OCI-LY3 (cell line): ENCODE data around the gene NCKAP1.

Source experiments
- H2AFZ ChIP-seq: fragments of 200-600, 300-600 bp; shearing (Covaris generic); 2 replicates; pipeline ENCODE4 v1.6.0; 2014; ENCODE audit warnings: antibody characterized with exemption, low read depth, low read length
- H3K27ac ChIP-seq: fragments of 200-600, 300-600 bp; sonication (generic); 2 replicates; pipeline ENCODE4 v1.5.1; 2014; ENCODE audit warnings: mild to moderate bottlenecking, low read length, moderate library complexity, mixed read lengths
- H3K27me3 ChIP-seq: fragments of 200-600, 300-600 bp; sonication (generic); 2 replicates; pipeline ENCODE4 v1.6.1; 2014; ENCODE audit warnings: low read depth, low read length, mixed read lengths
- H3K36me3 ChIP-seq: fragments of 200-600, 300-600 bp; sonication (generic); replicated peaks from 2 replicates; pipeline ENCODE3; 2014; ENCODE audit warnings: low read depth, low read length, mixed read lengths
- H3K4me1 ChIP-seq: fragments of 300-600, 200-600 bp; sonication (generic); 2 replicates; pipeline ENCODE4 v1.6.1; 2014; ENCODE audit warnings: low read length, mixed read lengths
- H3K4me2 ChIP-seq: fragments of 200-600, 300-600 bp; sonication (generic); 2 replicates; pipeline ENCODE4 v1.6.1; 2014; ENCODE audit warnings: low read length, mixed read lengths
- H3K4me3 ChIP-seq: fragments of 300-600, 200-600 bp; sonication (generic); 2 replicates; pipeline ENCODE4 v1.5.1; 2014; ENCODE audit warnings: antibody characterized with exemption, mild to moderate bottlenecking, low read length, moderate library complexity
- H3K79me2 ChIP-seq: fragments of 300-600, 200-600 bp; shearing (Covaris generic); 2 replicates; pipeline ENCODE4 v1.6.1; 2014; ENCODE audit warnings: mild to moderate bottlenecking, low read length, mixed read lengths
- H3K9ac ChIP-seq: fragments of 300-600, 200-600 bp; shearing (Covaris generic); 2 replicates; pipeline ENCODE4 v1.6.0; 2014; ENCODE audit warnings: mild to moderate bottlenecking, low read length, moderate library complexity
- H3K9me3 ChIP-seq: fragments of 200-600, 300-600 bp; shearing (Covaris generic); 2 replicates; pipeline ENCODE4 v1.6.1; 2014; ENCODE audit warnings: low read length, mixed read lengths; ENCODE audit not compliant: insufficient read depth
- H4K20me1 ChIP-seq: fragments of 200-600, 300-600 bp; sonication (generic); 2 replicates; pipeline ENCODE4 v1.6.1; 2016; ENCODE audit warnings: low read length, mixed read lengths; ENCODE audit not compliant: insufficient read depth
- EZH2phosphoT487 ChIP-seq: fragments of 200-600 bp; shearing (Covaris generic); IDR thresholded peaks from 2 replicates; pipeline ENCODE4 v1.6.1; 2018; ENCODE audit warnings: antibody characterized with exemption, mixed run types, low read depth
- TF ChIP-seq, protein P1 (sequence below): fragments of 200-600, 300-600 bp; sonication (generic); IDR thresholded peaks from 2 replicates; pipeline ENCODE4 v1.5.1; 2014; ENCODE audit warnings: antibody characterized with exemption, low read length, low read depth

The NCKAP1 gene

DNA sequence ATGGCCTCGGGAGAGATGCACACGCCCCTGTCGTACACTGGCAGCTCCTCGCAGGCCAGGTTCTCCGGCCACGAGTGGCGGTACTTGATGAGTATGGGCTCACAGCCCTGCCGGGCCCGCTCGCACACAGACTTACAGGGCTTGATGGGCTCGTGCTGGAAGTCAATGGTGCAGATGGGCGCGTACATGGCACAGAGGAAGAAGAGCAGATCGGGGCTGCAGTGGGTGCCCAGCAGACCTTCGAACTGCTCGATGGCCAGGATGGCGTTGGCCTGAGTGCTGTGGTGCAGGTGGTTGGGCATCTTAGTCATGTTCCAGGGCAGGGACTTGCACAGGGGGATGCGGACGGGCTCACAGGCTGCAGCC, 172.2 kb downstream of the NCKAP1 start:
- TF ChIP-seq EZH2phosphoT487: no peak
- TF ChIP-seq, protein P1, sequence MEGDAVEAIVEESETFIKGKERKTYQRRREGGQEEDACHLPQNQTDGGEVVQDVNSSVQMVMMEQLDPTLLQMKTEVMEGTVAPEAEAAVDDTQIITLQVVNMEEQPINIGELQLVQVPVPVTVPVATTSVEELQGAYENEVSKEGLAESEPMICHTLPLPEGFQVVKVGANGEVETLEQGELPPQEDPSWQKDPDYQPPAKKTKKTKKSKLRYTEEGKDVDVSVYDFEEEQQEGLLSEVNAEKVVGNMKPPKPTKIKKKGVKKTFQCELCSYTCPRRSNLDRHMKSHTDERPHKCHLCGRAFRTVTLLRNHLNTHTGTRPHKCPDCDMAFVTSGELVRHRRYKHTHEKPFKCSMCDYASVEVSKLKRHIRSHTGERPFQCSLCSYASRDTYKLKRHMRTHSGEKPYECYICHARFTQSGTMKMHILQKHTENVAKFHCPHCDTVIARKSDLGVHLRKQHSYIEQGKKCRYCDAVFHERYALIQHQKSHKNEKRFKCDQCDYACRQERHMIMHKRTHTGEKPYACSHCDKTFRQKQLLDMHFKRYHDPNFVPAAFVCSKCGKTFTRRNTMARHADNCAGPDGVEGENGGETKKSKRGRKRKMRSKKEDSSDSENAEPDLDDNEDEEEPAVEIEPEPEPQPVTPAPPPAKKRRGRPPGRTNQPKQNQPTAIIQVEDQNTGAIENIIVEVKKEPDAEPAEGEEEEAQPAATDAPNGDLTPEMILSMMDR: no peak

DNA sequence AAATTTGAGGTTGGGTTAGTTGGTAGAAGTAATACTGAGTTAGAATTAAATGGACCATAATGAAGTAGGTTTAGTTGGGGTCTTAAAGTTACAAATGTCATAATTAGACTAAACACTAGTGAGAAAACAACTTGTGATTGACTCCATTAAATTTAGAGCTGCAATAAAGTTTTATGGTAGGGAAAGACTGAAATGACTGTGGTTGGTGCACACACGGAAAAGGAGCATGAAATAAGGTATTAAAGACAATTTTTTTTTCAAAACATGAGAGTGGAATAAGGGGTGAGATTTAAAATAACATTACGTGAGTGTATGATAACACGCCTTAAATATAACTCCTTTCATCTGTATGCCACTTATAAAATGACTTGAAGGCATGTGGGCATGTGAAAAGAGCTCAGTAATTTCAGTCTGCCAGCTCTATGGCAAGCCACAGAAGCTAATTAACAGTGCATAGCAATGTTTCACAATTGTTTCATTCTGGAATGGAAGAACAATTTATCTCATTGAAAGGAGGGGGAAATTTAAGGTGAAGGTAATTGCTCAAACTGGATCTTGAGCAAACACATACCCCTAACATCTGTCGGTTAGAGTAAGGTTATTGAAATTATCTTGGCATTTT, 173.2 kb downstream of the NCKAP1 start:
- Histone ChIP-seq H2AFZ (no peak overlapping the region), H3K27me3 (peaks cover 5% of the 10 kb centered on the region; the same call in 1 of the 2 replicates), H3K9ac (no peak overlapping the region), H3K36me3 (no peaks in the 10 kb centered on the region), H3K4me1 (no peaks in the 10 kb centered on the region), H3K79me2 (no peaks in the 10 kb centered on the region), H4K20me1 (no peaks in the 10 kb centered on the region), H3K9me3 (no peaks in the 10 kb centered on the region), H3K4me3 (no peak overlapping the region), H3K4me2 (no peak overlapping the region), H3K27ac (no peak overlapping the region)
- TF ChIP-seq EZH2phosphoT487: no peak
- TF ChIP-seq, protein P1: no peak

More for the DNA sequence above, 172.2 kb downstream of the NCKAP1 start:
- Histone ChIP-seq H2AFZ (no peak overlapping the region), H3K27me3 (peaks cover 5% of the 10 kb centered on the region; the same call in 1 of the 2 replicates), H4K20me1 (no peaks in the 10 kb centered on the region), H3K9ac (no peak overlapping the region), H3K79me2 (no peaks in the 10 kb centered on the region), H3K9me3 (no peaks in the 10 kb centered on the region), H3K36me3 (no peaks in the 10 kb centered on the region), H3K4me1 (no peaks in the 10 kb centered on the region), H3K27ac (no peak overlapping the region), H3K4me2 (no peak overlapping the region), H3K4me3 (no peak overlapping the region)

GRCh38 chr2:182863642-182864041, 174.6 kb downstream of the NCKAP1 start:
- H4K20me1 ChIP-seq: no peaks in the 10 kb centered on the region
- H3K4me1 ChIP-seq: no peaks in the 10 kb centered on the region
- H3K9ac ChIP-seq: no peak overlapping the region
- peaks cover 5% of the 10 kb centered on the region; the same call in 1 of the 2 replicates for H3K27me3 ChIP-seq
- TF ChIP-seq, protein P1: no peak
- no peak for TF ChIP-seq EZH2phosphoT487
- no peaks in the 10 kb centered on the region for H3K36me3 ChIP-seq
- no peaks in the 10 kb centered on the region for H3K9me3 ChIP-seq
- no peak overlapping the region for H2AFZ ChIP-seq
- no peak overlapping the region for H3K27ac ChIP-seq
- no peak overlapping the region for H3K4me3 ChIP-seq
- H3K79me2 ChIP-seq: no peaks in the 10 kb centered on the region
- H3K4me2 ChIP-seq: no peak overlapping the region

- H3K4me3 ChIP-seq: no peak overlapping the region
- TF ChIP-seq, protein P1: no peak
- TF ChIP-seq EZH2phosphoT487: no peak
- H3K79me2 ChIP-seq: no peaks in the 10 kb centered on the region
- no peak overlapping the region; the same call in 1 of the 2 replicates for H2AFZ ChIP-seq
- H3K36me3 ChIP-seq: no peaks in the 10 kb centered on the region
- H3K4me2 ChIP-seq: no peak overlapping the region
- H3K9me3 ChIP-seq: no peaks in the 10 kb centered on the region
- H3K9ac ChIP-seq: no peak overlapping the region
- no peak overlapping the region for H3K27ac ChIP-seq
- peaks cover 5% of the 10 kb centered on the region; the same call in 1 of the 2 replicates for H3K27me3 ChIP-seq
- no peaks in the 10 kb centered on the region for H3K4me1 ChIP-seq
- no peaks in the 10 kb centered on the region for H4K20me1 ChIP-seq
These were observed 176.2 kb downstream of the NCKAP1 start for GRCh38 chr2:182862091-182862490.
